Esophagus squamous epithelium (tissue), 4 donors: ENCODE results near the gene PKP4.

Experiments
- CTCF ChIP-seq, 6 experiments: fragments of 450-650 bp in 4 of 6; fragments of 200-600 bp in 2 of 6; sonication (generic) in 2 of 6; IDR thresholded peaks; one replicate each; pipeline ENCODE4 v1.5.1; 2016 to 2019; ENCODE audit warnings: antibody characterized with exemption in 6 of 6, mild to moderate bottlenecking in 4 of 6, moderate library complexity in 4 of 6
- POLR2A ChIP-seq, 4 donors: fragments of 450-650 bp; IDR thresholded peaks; one replicate each; pipeline ENCODE4 v1.6.1; 2017; ENCODE audit warnings: antibody characterized with exemption in 4 of 4, mild to moderate bottlenecking in 4 of 4, moderate library complexity in 3 of 4

- peak in 5 of 6 experiments; percentile 7 to 59 (median 31) for TF ChIP-seq CTCF (IDR thresholded peaks at IDR 0.05)
- TF ChIP-seq POLR2A (IDR thresholded peaks at IDR 0.05): no peak
Observed at GRCh38 chr2:158464426-158465281, 7.9 kb downstream of the PKP4 start.
